CD4-positive, alpha-beta memory T cell (primary cell): ENCODE data around the gene ARID5A. TPM values are rescaled to one million over a fixed set of nuclear protein-coding genes. Genes with fewer than 3 reads are reported as not detected.

Experiments used
- CTCF ChIA-PET: fragments of 350-600 bp; sonication (Branson Sonifier 250); formaldehyde crosslinking; loops from one replicate; lab custom pipeline; 2021; ENCODE audit warnings: inconsistent platforms; ENCODE audit not compliant: partially characterized antibody; lab: Charles Lee
- POLR2A ChIA-PET: fragments of 350-600 bp; sonication (Branson Sonifier 250); formaldehyde crosslinking; loops from one replicate; lab custom pipeline; 2021; ENCODE audit not compliant: partially characterized antibody; lab: Charles Lee
- DNase-seq, 5 donors: peaks; one replicate each; pipeline versions ENCODE4 v3.0.0 to v3.0.0-alpha.2; 2020 to 2022; ENCODE audit warnings: mixed read lengths in 1 of 5
- H3K27ac ChIP-seq: one replicate; pipeline ENCODE4 v1.7.0; 2013; ENCODE audit warnings: low read depth, low read length
- H3K27me3 ChIP-seq: 2 replicates; pipeline ENCODE4 v1.7.0; 2013; ENCODE audit warnings: mild to moderate bottlenecking, low read length, moderate library complexity; ENCODE audit not compliant: insufficient read depth
- H3K36me3 ChIP-seq: 2 replicates; pipeline ENCODE4 v1.7.0; 2013; ENCODE audit warnings: mild to moderate bottlenecking, low read length, moderate library complexity; ENCODE audit not compliant: insufficient read depth
- H3K4me1 ChIP-seq: 2 replicates; pipeline ENCODE4 v1.7.0; 2013; ENCODE audit warnings: mild to moderate bottlenecking, low read length, moderate library complexity; ENCODE audit not compliant: insufficient read depth
- H3K4me3 ChIP-seq, 2 donors: one replicate each; pipeline ENCODE4 v1.7.0; 2013; ENCODE audit warnings: low read length in 2 of 2, mild to moderate bottlenecking in 1 of 2
- H3K9me3 ChIP-seq, 2 donors: one replicate each; pipeline ENCODE4 v1.7.0; 2013; ENCODE audit warnings: low read length in 2 of 2, control low read depth in 1 of 2; ENCODE audit not compliant: control insufficient read depth in 1 of 2
- H3K27ac Mint-ChIP-seq, 7 donors: one replicate each; pipeline ENCODE4 v1.8.0; 2020 to 2021; ENCODE audit warnings: mixed read lengths in 7 of 7, mild to moderate bottlenecking in 6 of 7, inconsistent platforms in 3 of 7, moderate library complexity in 3 of 7
- H3K27me3 Mint-ChIP-seq, 2 donors: one replicate each; pipeline ENCODE4 v1.8.0; 2020 to 2021; ENCODE audit warnings: mixed read lengths in 2 of 2
- H3K36me3 Mint-ChIP-seq, 2 donors: one replicate each; pipeline ENCODE4 v1.8.0; 2020 to 2021; ENCODE audit warnings: mixed read lengths in 2 of 2, inconsistent platforms in 1 of 2, mild to moderate bottlenecking in 1 of 2
- H3K4me1 Mint-ChIP-seq, 4 donors: one replicate each; pipeline ENCODE4 v1.8.0; 2020 to 2021; ENCODE audit warnings: mixed read lengths in 4 of 4, mild to moderate bottlenecking in 1 of 4
- H3K4me3 Mint-ChIP-seq, 8 donors: one replicate each; pipeline ENCODE4 v1.8.0; 2020 to 2021; ENCODE audit warnings: mixed read lengths in 8 of 8, mild to moderate bottlenecking in 7 of 8, moderate library complexity in 6 of 8, inconsistent platforms in 3 of 8
- H3K9me3 Mint-ChIP-seq, 8 donors: one replicate each; pipeline ENCODE4 v1.8.0; 2020 to 2021; ENCODE audit warnings: mixed read lengths in 8 of 8, mild to moderate bottlenecking in 5 of 8, inconsistent platforms in 3 of 8, moderate library complexity in 1 of 8
- intact Hi-C: fragments of 100-400 bp; cut with micrococcal nuclease; formaldehyde crosslinking; loops from one replicate; pipeline ENCODE4 v1.15.1; 2023
- polyA plus RNA-seq, 2 donors: library from polyadenylated mRNA; unstranded; fragments of 300-500 nt; fragmentation: Illumina TruSeq; gene quantifications; one replicate each; pipeline ENCODE4 v1.2.3, GENCODE V29; 2021
- total RNA-seq, 2 experiments: library from RNA; stranded (reverse); gene quantifications; one replicate each; pipeline ENCODE4 v1.2.3, GENCODE V29; 2021

ARID5A gene
- total and polyA plus RNA-seq, 4 experiments from 2014 or later = 31.4 to 83.8 (median 74.8) TPM

DNA sequence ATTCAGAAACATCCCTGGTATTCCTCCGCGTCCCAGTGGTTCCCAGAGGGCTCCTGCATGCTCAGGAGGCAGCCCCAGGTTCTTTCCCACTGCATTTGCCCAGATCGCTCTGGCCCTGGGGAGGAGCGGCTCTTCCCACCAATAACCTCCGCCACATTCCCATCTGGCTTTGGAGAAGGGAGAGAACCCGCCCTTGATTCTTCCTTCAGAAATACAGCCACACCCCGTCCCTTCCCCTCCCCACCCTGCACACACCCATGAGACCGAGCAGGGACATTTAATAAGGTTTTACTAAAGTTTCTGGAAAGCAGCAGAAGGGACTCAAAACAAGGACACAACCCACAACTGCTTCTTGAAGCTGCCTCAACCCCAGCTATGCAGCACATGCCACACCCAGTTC, 21.9 kb downstream of the ARID5A start:
- Histone ChIP-seq H3K4me3 (no peak overlapping the region), H3K27ac (no peak overlapping the region), H3K27me3 (no peaks in the 10 kb centered on the region), H3K9me3 (no peaks in the 10 kb centered on the region), H3K36me3 (no peaks in the 10 kb centered on the region), H3K4me1 (peaks cover 13% of the 10 kb centered on the region)
- peaks cover 1 to 24% (median 9%) of the 10 kb centered on the region in 4 donors for H3K4me1 Mint-ChIP-seq
- DNase-seq = peak in 1 of 5 donors; percentile 39
- intact Hi-C loops = no loop called here
- ChIA-PET POLR2A (interaction anchor here (13.6 kb wide), 1 partner anchor 24 kb away, joined by 320 read pairs; the partner anchor contains the start of gene ARID5A), CTCF (no interaction called here)
- no peaks in the 10 kb centered on the region for H3K36me3 Mint-ChIP-seq
- H3K27ac Mint-ChIP-seq = peak overlapping the region in 1 of 7 donors; percentile 22
- peaks cover 0 to 4% (median 0%) of the 10 kb centered on the region in 8 donors for H3K9me3 Mint-ChIP-seq
- H3K27me3 Mint-ChIP-seq = no peaks in the 10 kb centered on the region
- no peak overlapping the region for H3K4me3 Mint-ChIP-seq

DNA sequence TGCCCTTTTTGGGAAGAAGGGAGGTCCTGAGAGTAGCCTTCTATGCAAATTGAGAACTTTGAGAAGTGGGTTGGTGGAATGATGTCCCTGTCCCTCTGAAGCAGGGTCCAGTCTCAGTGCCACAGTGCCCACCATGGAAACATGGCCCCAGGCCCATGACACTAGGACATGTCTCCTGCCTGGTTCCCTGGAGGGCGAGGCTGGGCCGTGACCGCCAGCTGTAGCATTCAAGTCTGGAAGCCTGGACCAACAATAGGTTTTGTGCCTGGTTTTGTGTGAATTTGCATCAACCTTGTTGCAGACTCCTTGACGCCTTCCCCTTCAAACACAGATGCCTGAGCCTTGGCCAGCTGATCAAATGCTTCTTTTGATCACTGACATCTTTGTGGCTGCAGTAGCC, 27.5 kb downstream of the ARID5A start:
- POLR2A ChIA-PET = no interaction called here
- no peaks in the 10 kb centered on the region for H3K36me3 ChIP-seq

GRCh38 chr2:96564563-96564962, 28.0 kb downstream of the ARID5A start:
- POLR2A ChIA-PET = no interaction called here
- Mint-ChIP-seq H3K27me3 (peaks cover 0 to 2% of the 10 kb centered on the region in 2 donors), H3K4me1 (no peaks in the 10 kb centered on the region), H3K4me3 (no peak overlapping the region), H3K36me3 (peaks cover 0 to under 1% of the 10 kb centered on the region in 2 donors), H3K27ac (no peak overlapping the region), H3K9me3 (peaks cover 0 to 4% (median 0%) of the 10 kb centered on the region in 8 donors)
- Histone ChIP-seq H3K27ac (no peak overlapping the region), H3K4me1 (no peaks in the 10 kb centered on the region), H3K27me3 (no peaks in the 10 kb centered on the region), H3K9me3 (no peaks in the 10 kb centered on the region), H3K4me3 (no peak overlapping the region), H3K36me3 (no peaks in the 10 kb centered on the region)
- CTCF ChIA-PET = no interaction called here
- no peak for DNase-seq
- intact Hi-C loops = no loop called here

More for the DNA sequence above, 27.5 kb downstream of the ARID5A start:
- DNase-seq = no peak
- Histone ChIP-seq H3K4me1 (no peaks in the 10 kb centered on the region), H3K4me3 (no peak overlapping the region), H3K27me3 (no peaks in the 10 kb centered on the region), H3K27ac (no peak overlapping the region), H3K9me3 (no peaks in the 10 kb centered on the region)
- peaks cover 0 to 2% of the 10 kb centered on the region in 2 donors for H3K27me3 Mint-ChIP-seq
- H3K9me3 Mint-ChIP-seq = peaks cover 0 to 4% (median 0%) of the 10 kb centered on the region in 8 donors
- CTCF ChIA-PET = no interaction called here
- no peak overlapping the region for H3K27ac Mint-ChIP-seq
- intact Hi-C loops = no loop called here
- H3K4me1 Mint-ChIP-seq = no peaks in the 10 kb centered on the region
- H3K4me3 Mint-ChIP-seq = no peak overlapping the region
- H3K36me3 Mint-ChIP-seq = no peaks in the 10 kb centered on the region

- Histone ChIP-seq H3K27ac (no peak overlapping the region), H3K4me1 (no peaks in the 10 kb centered on the region), H3K9me3 (no peaks in the 10 kb centered on the region), H3K4me3 (no peak overlapping the region), H3K36me3 (no peaks in the 10 kb centered on the region), H3K27me3 (no peaks in the 10 kb centered on the region)
- POLR2A ChIA-PET = no interaction called here
- Mint-ChIP-seq H3K36me3 (peaks cover 0 to 2% of the 10 kb centered on the region in 2 donors), H3K4me1 (no peaks in the 10 kb centered on the region), H3K9me3 (peaks cover 0 to 4% (median 0%) of the 10 kb centered on the region in 8 donors), H3K27me3 (peaks cover 0 to 2% of the 10 kb centered on the region in 2 donors), H3K4me3 (no peak overlapping the region), H3K27ac (no peak overlapping the region)
- CTCF ChIA-PET = interaction anchor here (1.5 kb wide), 1 partner anchor 11 kb away, joined by 8 read pairs; no protein-coding TSS in a partner anchor
- no peak for DNase-seq
- intact Hi-C loops = no loop called here
Observed at GRCh38 chr2:96565111-96565510, 28.6 kb downstream of the ARID5A start.

DNA sequence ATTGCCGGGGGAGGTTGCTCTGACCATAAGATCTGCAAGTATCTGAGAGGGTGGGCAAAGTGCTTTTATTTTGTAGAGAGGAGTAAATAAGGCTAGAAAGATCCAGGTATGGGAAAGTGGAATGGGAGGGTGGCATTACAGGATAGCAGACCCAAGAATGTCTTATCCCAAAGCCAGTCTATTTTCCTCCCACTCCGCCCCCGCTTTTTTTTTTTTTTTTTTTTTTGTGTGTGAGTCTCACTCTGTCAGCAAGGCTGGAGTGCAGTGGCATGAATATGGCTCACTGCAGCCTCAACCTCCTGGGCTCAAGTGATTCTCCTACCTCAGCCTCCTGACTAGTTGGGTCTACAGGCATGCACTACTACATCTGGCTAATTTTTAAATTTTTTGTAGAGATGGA, 31.5 kb downstream of the ARID5A start:
- H3K4me1 ChIP-seq = no peaks in the 10 kb centered on the region
- H3K27ac Mint-ChIP-seq = no peak overlapping the region
- no peaks in the 10 kb centered on the region for H3K4me1 Mint-ChIP-seq
- H3K9me3 ChIP-seq = no peaks in the 10 kb centered on the region
- H3K4me3 ChIP-seq = no peak overlapping the region
- H3K27ac ChIP-seq = no peak overlapping the region
- H3K27me3 ChIP-seq = no peaks in the 10 kb centered on the region
- ChIA-PET POLR2A (no interaction called here), CTCF (no interaction called here)
- H3K36me3 ChIP-seq = no peaks in the 10 kb centered on the region
- H3K4me3 Mint-ChIP-seq = no peak overlapping the region
- no peaks in the 10 kb centered on the region for H3K9me3 Mint-ChIP-seq
- peaks cover 0 to 2% of the 10 kb centered on the region in 2 donors for H3K27me3 Mint-ChIP-seq
- intact Hi-C loops = no loop called here
- DNase-seq = no peak
- peaks cover 2 to 3% of the 10 kb centered on the region in 2 donors for H3K36me3 Mint-ChIP-seq

- ChIA-PET CTCF (no interaction called here), POLR2A (no interaction called here)
- no peaks in the 10 kb centered on the region for H3K27me3 ChIP-seq
- no peak overlapping the region for H3K4me3 ChIP-seq
- Mint-ChIP-seq H3K27ac (no peak overlapping the region), H3K4me3 (no peak overlapping the region), H3K36me3 (peaks cover 2 to 3% of the 10 kb centered on the region in 2 donors), H3K4me1 (no peaks in the 10 kb centered on the region), H3K9me3 (no peaks in the 10 kb centered on the region), H3K27me3 (no peaks in the 10 kb centered on the region)
- H3K36me3 ChIP-seq = no peaks in the 10 kb centered on the region
- H3K4me1 ChIP-seq = no peaks in the 10 kb centered on the region
- intact Hi-C loops = no loop called here
- no peak for DNase-seq
- H3K9me3 ChIP-seq = no peaks in the 10 kb centered on the region
- H3K27ac ChIP-seq = no peak overlapping the region
Observed at GRCh38 chr2:96574364-96574763, 37.8 kb downstream of the ARID5A start.

DNA sequence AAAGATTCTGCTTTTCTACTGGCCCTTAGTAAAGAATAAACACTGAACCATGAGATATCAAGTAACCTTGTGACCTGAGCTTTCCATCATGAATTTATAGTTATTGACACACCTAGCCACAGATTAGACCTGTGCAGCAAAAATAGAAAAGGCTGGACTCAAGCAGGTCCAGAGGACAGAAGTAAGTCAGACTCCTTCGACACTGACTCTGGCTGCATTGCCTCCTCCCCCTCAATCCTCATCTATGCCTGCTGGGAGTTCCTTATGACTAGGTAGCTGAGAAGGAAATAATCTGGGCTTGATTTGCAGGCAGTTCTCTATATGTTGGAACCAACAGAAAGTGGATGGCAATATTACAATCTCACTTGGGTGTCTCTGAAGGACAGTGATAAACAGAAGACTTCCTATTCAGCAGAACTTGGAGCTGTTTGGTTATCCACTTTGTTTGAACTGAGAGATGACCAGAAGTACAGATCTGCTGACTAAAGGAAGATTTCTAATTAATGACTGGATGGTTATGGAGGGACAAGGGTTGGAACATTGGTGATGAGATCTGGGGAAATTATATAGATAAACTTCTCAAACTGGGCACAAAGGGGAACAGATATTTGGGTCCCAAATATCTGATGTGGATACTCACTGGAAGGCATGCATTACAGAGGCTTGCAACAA, 39.4 kb downstream of the ARID5A start:
- Histone ChIP-seq H3K36me3 (no peaks in the 10 kb centered on the region), H3K27ac (no peak overlapping the region), H3K9me3 (no peaks in the 10 kb centered on the region), H3K4me3 (no peak overlapping the region), H3K27me3 (no peaks in the 10 kb centered on the region), H3K4me1 (no peaks in the 10 kb centered on the region)
- H3K4me1 Mint-ChIP-seq = no peaks in the 10 kb centered on the region
- intact Hi-C loops = no loop called here
- ChIA-PET POLR2A (interaction anchor here (0.7 kb wide), 1 partner anchor 37 kb away, joined by 3 read pairs; no protein-coding TSS in a partner anchor), CTCF (no interaction called here)
- H3K27ac Mint-ChIP-seq = no peak overlapping the region
- no peaks in the 10 kb centered on the region for H3K27me3 Mint-ChIP-seq
- no peak overlapping the region for H3K4me3 Mint-ChIP-seq
- no peak for DNase-seq
- H3K9me3 Mint-ChIP-seq = no peaks in the 10 kb centered on the region
- H3K36me3 Mint-ChIP-seq = peaks cover 0 to 3% of the 10 kb centered on the region in 2 donors
